ENCODE results near the gene DIAPH1. TPM values are rescaled to one million over a fixed set of nuclear protein-coding genes. Genes with fewer than 3 reads are reported as not detected.
A peak's percentile ranks its signal among the peaks of the same experiment; 100 is the strongest.

The DIAPH1 gene
- total RNA-seq, 1 experiment from 2014 or later, result 117 TPM

DNA sequence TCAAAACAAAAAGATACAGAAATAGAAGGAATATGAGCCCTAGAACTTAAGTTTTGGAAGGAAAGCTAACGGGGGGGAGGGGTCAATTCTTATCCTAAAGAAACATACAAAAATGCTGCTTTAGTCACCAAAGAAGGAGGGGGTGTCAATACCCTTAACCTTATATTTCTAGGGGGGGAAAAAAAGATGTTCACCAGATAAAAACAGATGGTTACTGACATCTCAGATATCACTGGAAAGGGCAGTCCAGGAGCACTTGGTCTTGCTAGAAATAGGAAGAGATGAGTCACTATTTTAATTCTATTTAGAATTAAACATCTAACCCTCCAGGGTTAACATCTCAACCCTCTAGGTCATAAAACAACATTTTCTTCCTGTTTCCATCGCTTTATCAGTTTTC, 1.7 kb downstream of the DIAPH1 start:
- Histone ChIP-seq H4K20me1 (ENCODE audit: control insufficient read depth, insufficient read depth, insufficient read length) (no peaks in the 10 kb centered on the region), H3K18ac (ENCODE audit: insufficient read length, low read depth, low read length) (no peak overlapping the region), H3K79me2 (ENCODE audit: insufficient read depth, low read length) (peaks cover 15% of the 10 kb centered on the region; the same call in 1 of the 2 replicates), H3T11ph (ENCODE audit: low read length) (no peak overlapping the region), H2BK20ac (ENCODE audit: low read depth, low read length, poor library complexity, severe bottlenecking) (no peak overlapping the region), H3K56ac (ENCODE audit: insufficient read length, low read depth, low read length) (no peak overlapping the region), H3K9ac (ENCODE audit: extremely low read depth, insufficient read length, low read length) (no peak overlapping the region), H4K91ac (ENCODE audit: insufficient read length, low read depth, low read length) (no peak overlapping the region), H4K8ac (replicated peaks; ENCODE audit: insufficient read length, low read depth, low read length) (no peak overlapping the region), H3K23me2 (ENCODE audit: insufficient read length, low read depth, low read length, poor library complexity, severe bottlenecking) (no peaks in the 10 kb centered on the region), H3K23ac (ENCODE audit: insufficient read length, low read depth, low read length) (no peak overlapping the region), H3K9me3 (ENCODE audit: control insufficient read depth, low read depth, low read length) (no peaks in the 10 kb centered on the region), H3K4me1 (ENCODE audit: insufficient read depth, low read length) (peaks cover 2% of the 10 kb centered on the region), H3K4ac (ENCODE audit: low read depth, low read length) (no peak overlapping the region), H2BK12ac (ENCODE audit: insufficient read length, low read depth, low read length) (no peak overlapping the region), H3K14ac (ENCODE audit: insufficient read depth, low read length) (no peak overlapping the region), H2AK5ac (ENCODE audit: insufficient read length, low read length) (no peak overlapping the region), H2BK5ac (ENCODE audit: insufficient read length, low read length) (no peak overlapping the region), H2BK15ac (ENCODE audit: low read depth, low read length) (no peak overlapping the region), H2AFZ (ENCODE audit: low read length) (no peak overlapping the region), H3K4me2 (ENCODE audit: insufficient read depth, insufficient read length, low read length) (peak overlapping the region; percentile 86), H2BK120ac (ENCODE audit: low read depth, low read length, poor library complexity, severe bottlenecking) (no peak overlapping the region), H3K27ac (ENCODE audit: insufficient read length, low read depth, low read length) (no peak overlapping the region), H3K27me3 (ENCODE audit: insufficient read depth, low read length) (no peaks in the 10 kb centered on the region), H4K5ac (ENCODE audit: insufficient read length, low read depth, low read length) (no peak overlapping the region), H3K79me1 (ENCODE audit: insufficient read depth, low read depth, low read length, poor library complexity, severe bottlenecking) (no peaks in the 10 kb centered on the region)
- Mint-ChIP-seq H3K4me3 (peak overlapping the region; percentile 91 to 98), H3K9me3 (peaks cover 0 to 3% of the 10 kb centered on the region in 2 experiments; a peak in 1 of 5 replicates), H3K4me1 (peaks cover 39 to 48% of the 10 kb centered on the region in 2 experiments), H3K27me3 (ENCODE audit: low read depth) (no peaks in the 10 kb centered on the region), H3K36me3 (ENCODE audit: insufficient read depth in 1 of 3, low read depth in 3 of 3) (peaks cover 3 to 20% (median 12%) of the 10 kb centered on the region in 3 experiments; a peak in 5 of 7 replicates), H3K27ac (no peak overlapping the region; a peak in 1 of 7 replicates)
- TF ChIP-seq, protein P1, sequence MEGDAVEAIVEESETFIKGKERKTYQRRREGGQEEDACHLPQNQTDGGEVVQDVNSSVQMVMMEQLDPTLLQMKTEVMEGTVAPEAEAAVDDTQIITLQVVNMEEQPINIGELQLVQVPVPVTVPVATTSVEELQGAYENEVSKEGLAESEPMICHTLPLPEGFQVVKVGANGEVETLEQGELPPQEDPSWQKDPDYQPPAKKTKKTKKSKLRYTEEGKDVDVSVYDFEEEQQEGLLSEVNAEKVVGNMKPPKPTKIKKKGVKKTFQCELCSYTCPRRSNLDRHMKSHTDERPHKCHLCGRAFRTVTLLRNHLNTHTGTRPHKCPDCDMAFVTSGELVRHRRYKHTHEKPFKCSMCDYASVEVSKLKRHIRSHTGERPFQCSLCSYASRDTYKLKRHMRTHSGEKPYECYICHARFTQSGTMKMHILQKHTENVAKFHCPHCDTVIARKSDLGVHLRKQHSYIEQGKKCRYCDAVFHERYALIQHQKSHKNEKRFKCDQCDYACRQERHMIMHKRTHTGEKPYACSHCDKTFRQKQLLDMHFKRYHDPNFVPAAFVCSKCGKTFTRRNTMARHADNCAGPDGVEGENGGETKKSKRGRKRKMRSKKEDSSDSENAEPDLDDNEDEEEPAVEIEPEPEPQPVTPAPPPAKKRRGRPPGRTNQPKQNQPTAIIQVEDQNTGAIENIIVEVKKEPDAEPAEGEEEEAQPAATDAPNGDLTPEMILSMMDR (conservative IDR thresholded peaks at IDR 0.05), result no peak
- no peak for DNase-seq
- WGBS (ENCODE audit: extremely low coverage, insufficient read length, low lambda C conversion rate), result no CpG with 5 or more reads among the region's 2 CpGs

Data from H9 (cell line).